Measurements from ENCODE around the gene OR51B2.

DNA sequence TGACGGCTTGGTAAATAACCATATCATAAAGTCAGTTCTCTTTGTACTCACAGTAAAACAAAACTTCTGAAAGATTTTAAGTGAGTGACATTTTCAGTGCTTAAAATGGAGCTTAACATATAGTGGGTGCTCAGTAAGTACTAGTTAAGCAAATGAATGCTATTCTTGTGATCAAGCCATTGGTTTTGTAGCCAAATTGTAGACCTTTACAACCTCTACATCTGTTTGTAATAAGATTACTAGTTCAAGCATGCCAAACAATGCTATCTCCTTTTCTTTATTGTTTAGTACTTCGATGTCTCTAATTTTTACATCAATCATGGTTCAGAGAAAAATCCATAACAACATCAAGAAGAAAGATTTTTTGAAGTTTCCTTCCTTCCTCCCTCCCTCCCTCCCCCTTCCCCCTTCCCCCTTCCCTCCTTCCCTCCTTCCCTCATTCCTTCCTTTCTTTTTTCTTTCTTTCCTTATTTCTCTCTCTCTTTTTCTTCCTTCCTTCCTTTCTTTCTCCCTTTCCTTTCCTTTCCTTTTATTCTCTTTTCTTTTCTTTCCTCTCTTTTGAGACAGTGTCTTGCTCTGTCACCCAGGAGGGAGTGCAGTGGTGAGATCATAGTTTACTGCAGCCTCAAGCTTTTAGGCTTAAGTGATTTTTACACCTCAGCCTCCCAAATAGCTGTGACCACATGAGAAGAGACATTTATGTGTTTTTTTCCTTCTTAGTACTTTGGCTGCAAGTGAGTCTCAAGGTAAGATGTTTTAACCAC, 16.7 kb downstream of the OR51B2 start:
- TF ChIP-seq, protein P1, sequence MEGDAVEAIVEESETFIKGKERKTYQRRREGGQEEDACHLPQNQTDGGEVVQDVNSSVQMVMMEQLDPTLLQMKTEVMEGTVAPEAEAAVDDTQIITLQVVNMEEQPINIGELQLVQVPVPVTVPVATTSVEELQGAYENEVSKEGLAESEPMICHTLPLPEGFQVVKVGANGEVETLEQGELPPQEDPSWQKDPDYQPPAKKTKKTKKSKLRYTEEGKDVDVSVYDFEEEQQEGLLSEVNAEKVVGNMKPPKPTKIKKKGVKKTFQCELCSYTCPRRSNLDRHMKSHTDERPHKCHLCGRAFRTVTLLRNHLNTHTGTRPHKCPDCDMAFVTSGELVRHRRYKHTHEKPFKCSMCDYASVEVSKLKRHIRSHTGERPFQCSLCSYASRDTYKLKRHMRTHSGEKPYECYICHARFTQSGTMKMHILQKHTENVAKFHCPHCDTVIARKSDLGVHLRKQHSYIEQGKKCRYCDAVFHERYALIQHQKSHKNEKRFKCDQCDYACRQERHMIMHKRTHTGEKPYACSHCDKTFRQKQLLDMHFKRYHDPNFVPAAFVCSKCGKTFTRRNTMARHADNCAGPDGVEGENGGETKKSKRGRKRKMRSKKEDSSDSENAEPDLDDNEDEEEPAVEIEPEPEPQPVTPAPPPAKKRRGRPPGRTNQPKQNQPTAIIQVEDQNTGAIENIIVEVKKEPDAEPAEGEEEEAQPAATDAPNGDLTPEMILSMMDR (IDR thresholded peaks at IDR 0.05) = no peak
- no peak for TF ChIP-seq POLR2AphosphoS5 (IDR thresholded peaks at IDR 0.05)

Measured in prostate gland (tissue), 2 donors.